ENCODE data around the gene RHOT2. TPM values are rescaled to one million over a fixed set of nuclear protein-coding genes. Genes with fewer than 3 reads are reported as not detected.
A peak's percentile ranks its signal among the peaks of the same experiment; 100 is the strongest.

The RHOT2 gene
- total RNA-seq, 1 donor from 2014 or later, result 121 TPM

DNA sequence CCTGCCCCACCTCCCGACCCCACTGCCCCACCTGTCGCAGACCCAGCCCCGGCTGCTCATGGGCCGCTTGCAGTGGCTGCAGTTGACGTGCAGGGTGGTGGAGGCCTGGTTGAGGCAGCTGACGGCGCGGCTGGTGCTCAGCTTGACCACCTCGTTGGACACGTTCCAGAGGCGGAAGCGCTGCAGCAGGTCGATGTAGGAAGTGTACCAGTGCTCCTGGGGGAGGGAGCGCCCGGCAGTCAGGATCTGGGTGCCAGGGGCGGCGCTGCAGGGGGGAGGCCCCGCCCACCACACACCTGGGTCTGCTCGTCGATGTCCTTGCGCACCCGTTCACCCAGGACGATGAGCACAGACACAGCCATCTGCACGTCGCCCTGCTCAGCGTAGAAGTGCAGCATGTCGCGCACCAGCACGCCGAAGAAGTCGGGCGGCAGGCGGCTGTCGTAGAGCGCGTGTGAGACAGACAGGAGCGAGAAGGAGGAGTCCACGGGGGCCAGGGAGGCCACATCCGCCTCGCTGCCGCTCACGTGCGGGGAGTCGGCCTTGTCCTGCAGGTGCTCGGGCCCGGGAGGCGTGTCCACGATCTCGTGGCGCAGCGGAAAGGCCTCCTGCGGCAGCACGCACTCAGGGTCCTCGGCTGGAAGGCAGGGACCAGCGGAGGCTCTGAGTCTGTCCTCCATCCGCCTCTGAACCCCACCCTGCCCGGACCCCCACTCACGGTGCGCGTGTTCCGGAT, 17.2 kb downstream of the RHOT2 start:
- H3K4me3 Mint-ChIP-seq (ENCODE audit: unreplicated experiment), result no peak overlapping the region
- no peak overlapping the region for H3K27ac Mint-ChIP-seq (ENCODE audit: unreplicated experiment)
- H3K27me3 Mint-ChIP-seq (ENCODE audit: unreplicated experiment), result peaks cover 14% of the 10 kb centered on the region
- peaks cover 5% of the 10 kb centered on the region for H3K36me3 Mint-ChIP-seq (ENCODE audit: low read depth, unreplicated experiment)
- TF ChIP-seq, protein P1, sequence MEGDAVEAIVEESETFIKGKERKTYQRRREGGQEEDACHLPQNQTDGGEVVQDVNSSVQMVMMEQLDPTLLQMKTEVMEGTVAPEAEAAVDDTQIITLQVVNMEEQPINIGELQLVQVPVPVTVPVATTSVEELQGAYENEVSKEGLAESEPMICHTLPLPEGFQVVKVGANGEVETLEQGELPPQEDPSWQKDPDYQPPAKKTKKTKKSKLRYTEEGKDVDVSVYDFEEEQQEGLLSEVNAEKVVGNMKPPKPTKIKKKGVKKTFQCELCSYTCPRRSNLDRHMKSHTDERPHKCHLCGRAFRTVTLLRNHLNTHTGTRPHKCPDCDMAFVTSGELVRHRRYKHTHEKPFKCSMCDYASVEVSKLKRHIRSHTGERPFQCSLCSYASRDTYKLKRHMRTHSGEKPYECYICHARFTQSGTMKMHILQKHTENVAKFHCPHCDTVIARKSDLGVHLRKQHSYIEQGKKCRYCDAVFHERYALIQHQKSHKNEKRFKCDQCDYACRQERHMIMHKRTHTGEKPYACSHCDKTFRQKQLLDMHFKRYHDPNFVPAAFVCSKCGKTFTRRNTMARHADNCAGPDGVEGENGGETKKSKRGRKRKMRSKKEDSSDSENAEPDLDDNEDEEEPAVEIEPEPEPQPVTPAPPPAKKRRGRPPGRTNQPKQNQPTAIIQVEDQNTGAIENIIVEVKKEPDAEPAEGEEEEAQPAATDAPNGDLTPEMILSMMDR (IDR thresholded peaks at IDR 0.05; ENCODE audit: unreplicated experiment), result no peak
- no peaks in the 10 kb centered on the region for H3K9me3 Mint-ChIP-seq (ENCODE audit: unreplicated experiment)
- peaks cover 9% of the 10 kb centered on the region for H3K4me1 Mint-ChIP-seq (ENCODE audit: unreplicated experiment)
- DNase-seq (ENCODE audit: low spot score), result no peak

DNA sequence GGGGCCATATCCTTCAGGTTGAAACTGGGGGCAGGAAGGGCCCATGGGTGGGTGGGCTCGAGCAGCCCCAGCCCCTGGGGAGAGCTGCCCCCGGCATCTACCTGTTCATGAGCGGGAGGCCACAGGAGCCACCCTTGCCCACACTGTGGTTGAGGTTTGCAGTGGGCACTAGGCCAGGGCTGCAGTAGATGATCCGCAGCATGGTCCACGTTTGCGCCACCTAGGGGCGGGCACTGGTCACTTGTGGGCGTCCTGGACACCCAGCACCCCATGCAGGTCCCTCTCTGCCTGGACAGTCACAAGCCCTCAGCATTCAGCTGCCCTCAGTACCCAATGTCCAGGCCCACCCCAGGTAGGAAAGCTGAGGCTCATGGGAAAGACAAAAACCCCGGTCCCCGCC, 18.0 kb downstream of the RHOT2 start:
- Mint-ChIP-seq H3K36me3 (ENCODE audit: low read depth, unreplicated experiment) (peaks cover 5% of the 10 kb centered on the region), H3K9me3 (ENCODE audit: unreplicated experiment) (no peaks in the 10 kb centered on the region), H3K4me3 (ENCODE audit: unreplicated experiment) (no peak overlapping the region), H3K27ac (ENCODE audit: unreplicated experiment) (no peak overlapping the region), H3K4me1 (ENCODE audit: unreplicated experiment) (peaks cover 9% of the 10 kb centered on the region), H3K27me3 (ENCODE audit: unreplicated experiment) (peaks cover 14% of the 10 kb centered on the region)
- TF ChIP-seq, protein P1 (IDR thresholded peaks at IDR 0.05; ENCODE audit: unreplicated experiment), result peak; percentile 45
- peak; percentile 62 for DNase-seq (ENCODE audit: low spot score)

GRCh38 chr16:686459-687260, 18.7 kb downstream of the RHOT2 start:
- peaks cover 6% of the 10 kb centered on the region for H3K4me1 Mint-ChIP-seq (ENCODE audit: unreplicated experiment)
- TF ChIP-seq, protein P1 (IDR thresholded peaks at IDR 0.05; ENCODE audit: unreplicated experiment), result no peak

GRCh38 chr16:687499-687898, 19.6 kb downstream of the RHOT2 start:
- TF ChIP-seq, protein P1 (IDR thresholded peaks at IDR 0.05; ENCODE audit: unreplicated experiment), result no peak
- Mint-ChIP-seq H3K27me3 (ENCODE audit: unreplicated experiment) (peaks cover 13% of the 10 kb centered on the region), H3K27ac (ENCODE audit: unreplicated experiment) (no peak overlapping the region), H3K4me1 (ENCODE audit: unreplicated experiment) (peaks cover 5% of the 10 kb centered on the region), H3K4me3 (ENCODE audit: unreplicated experiment) (no peak overlapping the region), H3K36me3 (ENCODE audit: low read depth, unreplicated experiment) (peaks cover 3% of the 10 kb centered on the region), H3K9me3 (ENCODE audit: unreplicated experiment) (no peaks in the 10 kb centered on the region)
- no peak for DNase-seq (ENCODE audit: low spot score)

More at GRCh38 chr16:686459-687260, 18.7 kb downstream of the RHOT2 start:
- Mint-ChIP-seq H3K36me3 (ENCODE audit: low read depth, unreplicated experiment) (peaks cover 5% of the 10 kb centered on the region), H3K27ac (ENCODE audit: unreplicated experiment) (no peak overlapping the region), H3K27me3 (ENCODE audit: unreplicated experiment) (peaks cover 16% of the 10 kb centered on the region), H3K9me3 (ENCODE audit: unreplicated experiment) (no peaks in the 10 kb centered on the region), H3K4me3 (ENCODE audit: unreplicated experiment) (no peak overlapping the region)
- no peak for DNase-seq (ENCODE audit: low spot score)

Data from endothelial cell (in vitro differentiated cells).